Mucosa of descending colon (tissue), 3 donors: ENCODE measurements around the gene PES1. TPM values are rescaled to one million over a fixed set of nuclear protein-coding genes. Genes with fewer than 3 reads are reported as not detected.
"Not testable (repeated sequence)": the region's sequence is repeated elsewhere in the genome, so short reads cannot be mapped to it uniquely, and the experiment has no call there.

Experiments used
- ATAC-seq: fragments of 200-7000 bp; cut with Tn5 transposase; one replicate; pipeline ENCODE4 v1.9.1; 2020; ENCODE audit warnings: mild to moderate bottlenecking, moderate library complexity
- DNase-seq, 3 donors: peaks; one replicate each; pipeline ENCODE4 v3.0.0-alpha.2; 2020
- H3K36me3 ChIP-seq: fragments of 200-600 bp; one replicate; pipeline ENCODE4 v1.8.0; 2021; ENCODE audit warnings: low read depth, mild to moderate bottlenecking
- H3K4me1 ChIP-seq: fragments of 200-600 bp; one replicate; pipeline ENCODE4 v1.8.0; 2021; ENCODE audit warnings: low read depth, mild to moderate bottlenecking
- H3K4me3 ChIP-seq: fragments of 200-600 bp; one replicate; pipeline ENCODE4 v1.8.0; 2021; ENCODE audit warnings: mild to moderate bottlenecking
- H3K9me3 ChIP-seq: fragments of 200-600 bp; one replicate; pipeline ENCODE4 v1.8.0; 2021; ENCODE audit warnings: mild to moderate bottlenecking
- CTCF ChIP-seq: fragments of 200-600 bp; IDR thresholded peaks from one replicate; pipeline ENCODE4 v1.8.0; 2022; ENCODE audit warnings: antibody characterized with exemption, mild to moderate bottlenecking
- intact Hi-C, 2 donors: fragments of 100-400 bp; cut with DNase I in 1 of 2; cut with micrococcal nuclease in 1 of 2; formaldehyde crosslinking; loops; one replicate each; pipeline versions ENCODE4 v1.11.0 to v1.11.1; 2022; cut with DNase I, micrococcal nuclease
- total RNA-seq, 3 donors: library from RNA; stranded (reverse); fragmentation: NEBNext Ultra II Directional in 2 of 3; extraction: Animal tissue kit (Norgen Biotek cat#: 25700) in 2 of 3; gene quantifications; one replicate each; pipeline versions ENCODE4 v1.2.1 to v1.2.4, GENCODE V29; 2021 to 2023
- donor health status: DM: no; HTN: no; CAD: no; lungs with moderate emphysema.
- donor health status: DM: no; HTN: no; CAD: no.
- donor health status: DM: no; HTN: yes; CAD: no.

The PES1 gene
- total RNA-seq, 3 donors from 2014 or later: 46.2 to 54.3 (median 48.5) TPM

GRCh38 chr22:30635273-30636225, 43.8 kb upstream of the PES1 start, which contains the start of gene SLC35E4:
SLC35E4 (plus strand) TSS chr22:30635781; CDS start chr22:30636451, 670 bp downstream.
- H3K4me1 ChIP-seq: peaks cover 25% of the 10 kb centered on the region
- TF ChIP-seq CTCF: peak; percentile 9
- ATAC-seq: peak; percentile 94
- H3K9me3 ChIP-seq: no peaks in the 10 kb centered on the region
- H3K36me3 ChIP-seq: no peaks in the 10 kb centered on the region
- intact Hi-C loops: no loop called here
- peak; percentile 96 to 98 (median 98) for DNase-seq
- H3K4me3 ChIP-seq: peak within 1 kb of the TSS; percentile 36

- Histone ChIP-seq H3K9me3 (no peaks in the 10 kb centered on the region), H3K4me3 (no peak overlapping the region), H3K4me1 (peaks cover 25% of the 10 kb centered on the region), H3K36me3 (no peaks in the 10 kb centered on the region)
- DNase-seq (peak; percentile 90 to 92 (median 92)), ATAC-seq (peak; percentile 78)
- peak; percentile 84 for TF ChIP-seq CTCF
- intact Hi-C loops: loop anchor here (1.0 to 5.0 kb wide), 2 partner anchors 121 to 123 kb away; no protein-coding TSS in a partner anchor
These were observed 42.9 kb upstream of the PES1 start for GRCh38 chr22:30634471-30635233.

- DNase-seq, H3K9me3 ChIP-seq, H3K4me3 ChIP-seq, ATAC-seq, H3K36me3 ChIP-seq: not testable (repeated sequence)
- H3K4me1 ChIP-seq: peaks cover 11% of the 10 kb centered on the region
- intact Hi-C loops: loop anchor here in 1 of 2 donors (5.0 kb wide), 1 partner anchor 126 kb away; no protein-coding TSS in a partner anchor
These were observed 39.8 kb upstream of the PES1 start for GRCh38 chr22:30631469-30631868.

GRCh38 chr22:30628491-30628890, 36.8 kb upstream of the PES1 start:
- TF ChIP-seq CTCF: no peak
- Histone ChIP-seq H3K4me3 (no peak overlapping the region), H3K36me3 (no peaks in the 10 kb centered on the region), H3K9me3 (no peaks in the 10 kb centered on the region), H3K4me1 (no peaks in the 10 kb centered on the region)
- no peak for ATAC-seq
- intact Hi-C loops: no loop called here
- DNase-seq: no peak

- Histone ChIP-seq H3K4me3 (no peak overlapping the region), H3K9me3 (no peaks in the 10 kb centered on the region), H3K4me1 (no peaks in the 10 kb centered on the region), H3K36me3 (no peaks in the 10 kb centered on the region)
- DNase-seq (no peak), ATAC-seq (no peak)
- intact Hi-C loops: no loop called here
- TF ChIP-seq CTCF: no peak
These were observed 35.8 kb upstream of the PES1 start for GRCh38 chr22:30627471-30627870.
